Adipose tissue (tissue), 3 donors: ENCODE results near the gene UNC119B. TPM values are rescaled to one million over a fixed set of nuclear protein-coding genes. Genes with fewer than 3 reads are reported as not detected.
"Not testable (repeated sequence)": the region's sequence is repeated elsewhere in the genome, so short reads cannot be mapped to it uniquely, and the experiment has no call there.

Experiments
- H3K27ac ChIP-seq: one replicate; pipeline ENCODE4 v1.5.1; 2013; ENCODE audit warnings: low read depth, low read length
- WGBS, 3 donors: extraction: QIAGEN DNeasy Blood & Tissue Kit; methylation state at CpG; one replicate each; pipeline ENCODE4 v1.1.7; 2013; 5-methylcytosine and 5-hydroxymethylcytosine counted together
- polyA plus RNA-seq, 3 donors: library from polyadenylated mRNA; stranded (reverse); fragments of 200-250 nt; gene quantifications; one replicate each; pipeline ENCODE4 v1.2.3, GENCODE V29; 2013
- donor health status: healthy with polysubstance abuse.
- donor health status: Bipolar disorder and iron deficiency.
- donor health status: healthy.

The UNC119B gene
- polyA plus RNA-seq, 3 donors = 14.9 to 18.9 (median 15.2) TPM

DNA sequence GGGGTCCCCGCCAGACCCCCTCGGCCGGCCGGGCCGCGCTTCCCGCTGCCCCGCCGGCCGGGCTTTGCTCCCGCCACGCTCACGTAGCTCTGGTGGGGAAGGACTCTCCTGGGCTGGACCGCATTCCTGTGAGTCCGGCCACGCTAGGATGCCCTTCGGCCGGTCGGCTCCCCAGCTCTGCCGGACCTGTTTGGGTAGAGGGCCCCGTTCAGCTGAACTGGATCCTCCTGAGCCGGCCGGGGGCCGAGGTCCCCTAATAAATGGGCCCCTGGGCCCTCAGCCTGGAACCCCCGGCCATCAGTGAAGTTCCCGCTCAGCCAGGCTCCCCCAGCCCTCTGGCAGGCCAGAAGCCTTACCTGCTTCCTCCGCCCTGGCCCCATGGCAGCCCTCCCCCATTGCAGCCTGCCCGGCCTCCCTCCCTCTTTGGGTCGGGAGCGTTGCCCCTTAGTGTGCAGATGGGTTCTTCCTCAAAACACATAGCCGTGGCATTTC, 593 bp downstream of the UNC119B start:
- 0% methylated on average over 19 to 31 of the region's 31 CpGs for WGBS, 3 donors
- no peak overlapping the region for H3K27ac ChIP-seq

- WGBS, 3 donors = 32 to 35% (median 34%) methylated on average over 6 of the region's 6 CpGs
- H3K27ac ChIP-seq = no peak overlapping the region
These were observed 1.2 kb downstream of the UNC119B start for GRCh38 chr12:120711411-120711810.

GRCh38 chr12:120712610-120713009, 2.4 kb downstream of the UNC119B start:
- no peak overlapping the region for H3K27ac ChIP-seq
- 58 to 71% (median 64%) methylated on average over 6 of the region's 6 CpGs for WGBS, 3 donors

DNA sequence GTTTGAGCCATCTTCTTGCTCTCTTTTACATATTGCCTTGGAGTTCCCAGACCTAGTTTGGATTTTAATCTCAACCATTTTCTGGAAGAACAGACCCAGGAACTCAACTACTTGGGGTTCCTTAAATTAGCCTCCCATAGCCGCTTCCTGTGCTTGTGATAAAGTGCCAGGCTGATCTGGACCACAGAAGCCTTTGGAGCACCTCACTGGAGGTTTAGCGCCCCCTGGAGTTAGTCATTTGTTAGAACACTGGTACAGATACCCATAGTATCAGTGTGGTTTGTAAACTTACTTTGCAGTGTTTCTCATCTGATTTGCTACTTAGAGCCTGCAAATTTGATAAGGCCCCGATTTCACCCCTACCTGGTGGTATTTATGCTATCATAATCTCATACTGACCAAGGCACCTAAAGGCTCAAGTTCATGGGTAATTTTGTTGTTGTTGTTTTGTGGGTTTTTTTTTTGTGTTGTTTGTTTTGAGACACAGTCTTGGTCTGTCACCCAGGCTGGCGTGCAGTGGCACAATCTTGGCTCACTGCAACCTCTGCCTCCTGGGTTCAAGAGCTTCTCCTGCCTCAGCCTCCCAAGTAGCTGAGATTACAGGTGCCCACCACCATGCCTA, 3.7 kb downstream of the UNC119B start:
- WGBS, 3 donors = 19 to 23% (median 21%) methylated on average over 4 of the region's 4 CpGs
- no peak overlapping the region for H3K27ac ChIP-seq

DNA sequence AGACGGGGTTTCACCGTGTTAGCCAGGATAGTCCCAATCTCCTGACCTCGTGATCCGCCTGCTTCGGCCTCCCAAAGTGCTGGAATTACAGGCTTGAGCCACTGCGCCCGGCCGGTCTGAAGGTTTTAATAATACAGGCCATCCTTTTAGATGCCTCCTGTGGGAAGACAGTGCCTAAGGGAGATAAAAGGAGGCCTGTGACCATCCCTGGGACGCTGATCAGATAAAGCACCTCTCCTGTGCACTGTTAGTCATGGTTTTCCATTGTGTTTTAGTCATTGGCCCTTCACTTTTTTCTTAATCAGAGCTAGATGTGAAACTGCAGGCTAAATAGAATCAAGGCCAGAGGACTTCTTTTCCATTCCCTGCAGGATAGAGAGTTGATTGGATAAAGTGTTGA, 7.8 kb downstream of the UNC119B start:
- no peak overlapping the region for H3K27ac ChIP-seq
- 91 to 98% (median 96%) methylated on average over 9 of the region's 9 CpGs for WGBS, 3 donors

- 31 to 83% (median 79%) methylated on average over 2 of the region's 2 CpGs for WGBS, 3 donors
These were observed 8.8 kb downstream of the UNC119B start for GRCh38 chr12:120719072-120719471.

GRCh38 chr12:120719496-120720233, 9.4 kb downstream of the UNC119B start:
- H3K27ac ChIP-seq = no peak overlapping the region
- WGBS, 3 donors = 53 to 74% (median 56%) methylated on average over 11 of the region's 11 CpGs

More at GRCh38 chr12:120719072-120719471, 8.8 kb downstream of the UNC119B start:
- H3K27ac ChIP-seq = no peak overlapping the region

DNA sequence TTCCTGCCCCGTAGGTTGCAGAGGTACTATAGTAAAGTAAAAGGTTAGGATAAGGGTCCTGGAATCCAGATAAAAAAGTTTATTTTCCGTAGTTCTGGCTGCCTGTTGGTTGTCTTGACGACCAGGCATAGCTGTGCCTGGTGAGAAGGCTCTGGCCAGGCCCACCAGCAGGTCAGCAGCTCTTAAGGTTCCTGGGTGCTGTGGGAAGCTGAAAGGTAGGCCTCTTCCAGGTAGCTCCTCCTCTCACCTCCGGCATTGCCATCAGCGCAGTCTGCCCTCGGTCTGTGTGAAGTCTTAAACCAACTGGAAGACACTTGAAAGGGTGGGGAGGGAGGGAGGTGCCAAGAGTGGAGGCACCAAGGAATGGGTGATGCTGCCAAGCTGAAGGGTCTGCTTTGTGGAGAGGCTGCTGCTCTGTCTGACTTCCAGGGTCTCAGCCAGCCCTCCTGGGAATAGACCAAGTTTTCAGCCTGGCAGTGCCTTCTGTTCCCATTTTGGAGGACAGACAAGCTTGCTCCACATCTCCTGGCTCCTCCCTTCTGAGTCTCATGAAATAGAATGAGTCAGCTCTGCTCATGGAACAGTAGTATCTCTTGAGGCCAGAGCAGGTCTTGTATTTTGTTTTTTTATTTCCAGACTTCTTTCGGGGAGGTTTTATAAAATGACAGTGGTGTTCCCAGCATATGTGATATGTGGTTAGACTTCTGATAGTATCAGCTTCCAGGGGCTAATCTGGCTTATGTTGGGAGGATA, 10.2 kb downstream of the UNC119B start:
- H3K27ac ChIP-seq = no peak overlapping the region
- 55 to 76% (median 58%) methylated on average over 7 of the region's 7 CpGs for WGBS, 3 donors

DNA sequence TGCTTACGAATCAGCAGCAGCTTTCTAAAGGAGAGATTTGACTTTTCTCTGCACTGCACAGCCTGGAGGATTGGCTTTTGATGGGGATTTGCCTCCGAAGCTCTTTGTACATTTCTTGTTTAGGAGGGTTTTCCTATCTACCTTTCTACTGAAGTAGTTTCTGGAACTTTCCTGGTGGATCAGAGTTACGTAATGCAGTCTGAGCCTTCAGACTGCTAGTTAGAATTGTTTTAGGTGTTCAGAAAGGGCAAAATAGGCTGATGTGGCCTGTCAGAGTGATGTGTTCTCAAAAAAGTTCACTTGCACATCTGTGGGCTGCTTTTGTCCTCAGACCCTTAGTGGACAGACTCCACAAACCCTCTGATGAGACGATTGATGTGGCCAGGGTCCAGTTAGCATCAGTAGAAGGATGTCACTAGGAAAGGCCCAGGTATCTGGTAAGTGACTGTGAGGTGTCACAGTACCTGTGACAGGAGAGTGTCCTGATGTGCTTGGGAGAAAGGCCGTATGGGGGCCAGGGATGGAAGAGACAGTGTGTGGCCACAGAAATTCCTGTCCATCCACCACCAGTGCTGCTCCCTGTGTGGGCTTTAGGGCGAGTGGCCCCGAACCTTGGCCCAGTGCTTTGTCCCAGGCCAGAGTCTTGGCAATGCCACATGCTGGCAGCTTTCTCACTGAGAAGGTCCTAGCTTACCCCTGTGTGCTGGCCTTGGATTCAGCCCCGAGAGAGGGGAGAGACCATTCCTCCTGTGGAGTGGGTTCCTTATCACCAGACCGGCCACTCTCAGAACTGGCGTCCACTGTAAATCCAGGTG, 10.9 kb downstream of the UNC119B start:
- WGBS, 3 donors = 80 to 92% (median 83%) methylated on average over 10 of the region's 10 CpGs
- H3K27ac ChIP-seq = no peak overlapping the region

DNA sequence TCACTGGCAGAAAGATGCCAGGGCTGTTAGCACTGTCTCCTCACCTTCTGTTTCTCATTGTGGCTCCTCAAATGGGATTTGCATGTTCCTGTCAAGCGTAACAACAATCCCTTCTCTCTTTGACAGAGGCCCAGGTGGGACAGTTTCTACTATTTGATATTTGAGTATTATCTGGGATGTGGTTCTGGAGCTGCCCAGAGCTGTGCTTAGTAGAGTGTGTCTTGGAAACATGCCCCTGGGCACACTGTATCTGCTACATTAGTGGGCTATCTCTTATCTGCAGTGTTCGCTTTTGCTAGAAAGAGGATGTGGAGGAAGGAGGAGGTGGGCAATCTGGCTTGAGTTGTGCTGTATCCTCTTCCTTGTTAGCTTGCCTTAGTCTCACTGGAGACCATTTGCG, 11.6 kb downstream of the UNC119B start:
- no peak overlapping the region for H3K27ac ChIP-seq
- 77 to 88% (median 79%) methylated on average over 3 of the region's 3 CpGs for WGBS, 3 donors

DNA sequence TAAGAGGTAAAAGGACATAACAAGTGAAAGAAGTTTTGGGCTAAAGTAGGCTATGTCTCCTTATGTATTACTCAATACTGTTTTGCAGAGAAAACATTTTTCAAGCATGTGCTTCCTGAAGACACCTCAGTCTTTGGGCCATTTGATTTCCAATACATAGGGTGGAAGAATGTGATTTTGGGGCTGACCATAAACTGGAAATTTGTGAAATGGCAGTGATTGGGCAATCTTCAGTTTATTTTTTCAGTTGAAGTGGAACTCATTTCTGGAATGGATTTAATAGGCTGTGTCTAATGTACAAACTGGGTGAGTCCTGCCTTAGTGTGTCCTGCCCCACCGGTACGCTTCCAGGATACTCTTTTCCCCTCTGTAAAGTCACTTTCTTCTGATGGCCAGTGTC, 12.5 kb downstream of the UNC119B start:
- H3K27ac ChIP-seq = no peak overlapping the region
- WGBS, 3 donors = 84 to 97% (median 94%) methylated on average over 2 of the region's 2 CpGs

DNA sequence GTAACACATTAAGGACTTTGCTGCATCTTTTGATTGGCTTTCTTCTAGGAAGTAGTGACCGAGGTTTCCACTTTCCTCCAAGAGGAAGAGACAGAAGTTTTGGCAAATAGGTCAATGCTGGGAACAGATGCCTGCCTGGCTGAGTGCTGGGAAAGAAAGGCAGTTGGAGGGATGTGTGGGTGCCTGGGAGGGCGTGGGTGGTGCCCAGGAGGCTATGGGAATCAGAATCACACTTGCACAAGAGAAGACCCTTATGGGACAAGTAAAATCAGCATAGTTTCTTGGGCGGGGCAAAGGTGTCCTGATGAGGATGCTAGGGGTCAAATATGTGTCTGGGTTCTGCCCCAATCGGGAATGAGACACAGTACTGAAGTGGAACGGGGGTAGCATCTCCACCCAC, 14.5 kb downstream of the UNC119B start:
- H3K27ac ChIP-seq = no peak overlapping the region
- WGBS, 3 donors = 65 to 80% (median 69%) methylated on average over 5 of the region's 5 CpGs

- no peak overlapping the region for H3K27ac ChIP-seq
- WGBS, 3 donors = 24 to 29% (median 28%) methylated on average over 14 of the region's 14 CpGs
These were observed 14.9 kb downstream of the UNC119B start for GRCh38 chr12:120725151-120725658.

GRCh38 chr12:120725659-120726509, 15.6 kb downstream of the UNC119B start, which contains the start of gene ACADS:
TSS of gene ACADS (plus strand) at chr12:120725826. CDS start at chr12:120725886, 60 bp downstream.
- no peak within 1 kb of the TSS for H3K27ac ChIP-seq
- 3 to 5% (median 4%) methylated on average over 65 to 66 of the region's 66 CpGs for WGBS, 3 donors

- no peak overlapping the region for H3K27ac ChIP-seq
- WGBS, 3 donors = 70 to 87% (median 81%) methylated on average over 9 of the region's 9 CpGs
These were observed 16.2 kb downstream of the UNC119B start for GRCh38 chr12:120726510-120726793.

DNA sequence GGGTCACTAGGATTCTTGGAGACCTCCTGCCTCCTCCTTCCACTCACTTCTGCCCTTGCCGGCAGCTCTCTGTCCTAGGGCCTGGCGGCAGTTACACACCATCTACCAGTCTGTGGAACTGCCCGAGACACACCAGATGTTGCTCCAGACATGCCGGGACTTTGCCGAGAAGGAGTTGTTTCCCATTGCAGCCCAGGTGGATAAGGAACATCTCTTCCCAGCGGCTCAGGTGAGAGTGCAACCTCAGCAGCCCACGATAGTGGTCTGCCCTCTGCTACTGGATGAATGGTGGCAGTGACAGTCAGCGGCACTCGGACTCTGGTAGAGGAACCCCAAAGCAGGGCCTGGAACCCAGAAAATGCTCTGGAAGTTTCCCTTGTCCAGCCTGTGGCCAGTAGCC, 16.7 kb downstream of the UNC119B start:
- WGBS, 3 donors = 63 to 93% (median 92%) methylated on average over 9 of the region's 9 CpGs
- H3K27ac ChIP-seq = no peak overlapping the region

DNA sequence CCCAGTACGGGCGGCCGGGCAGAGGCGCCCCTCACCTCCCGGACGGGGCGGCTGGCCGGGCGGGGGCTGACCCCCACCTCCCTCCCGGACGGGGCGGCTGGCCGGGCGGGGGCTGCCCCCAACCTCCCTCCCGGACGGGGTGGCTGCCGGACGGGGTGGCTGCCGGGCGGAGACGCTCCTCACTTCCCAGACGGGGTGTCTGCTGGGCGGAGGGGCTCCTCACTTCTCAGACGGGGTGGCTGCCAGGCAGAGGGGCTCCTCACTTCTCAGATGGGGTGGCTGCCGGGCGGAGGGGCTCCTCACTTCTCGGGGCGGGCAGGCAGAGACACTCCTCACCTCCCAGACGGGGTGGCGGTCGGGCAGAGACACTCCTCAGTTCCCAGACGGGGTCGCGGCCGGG, 21.9 kb downstream of the UNC119B start:
- not testable (repeated sequence) for H3K27ac ChIP-seq
- 97 to 98% (median 98%) methylated on average over 22 to 35 of the region's 35 CpGs for WGBS, 3 donors
